Measurements from ENCODE around the gene COA1. TPM values are rescaled to one million over a fixed set of nuclear protein-coding genes. Genes with fewer than 3 reads are reported as not detected.

COA1 gene
- polyA plus RNA-seq, 1 experiment, result 22.4 TPM

Other genes starting within 250 kb of the COA1 start
- gene STK17A, start 146.4 kb downstream of the COA1 start, polyA plus RNA-seq (2011; rRNA removed), result 29.5 and 39.7 TPM in 2 replicates
- 50.3 and 58.7 TPM in 2 replicates for gene BLVRA, start 29.2 kb upstream of the COA1 start, polyA plus RNA-seq (2011; rRNA removed)
- gene MRPS24, start 140.0 kb upstream of the COA1 start, polyA plus RNA-seq (2011; rRNA removed), result 134 and 184 TPM in 2 replicates
- gene URGCP, start 177.1 kb upstream of the COA1 start, polyA plus RNA-seq (2011; rRNA removed), result 23.1 and 25.5 TPM in 2 replicates
- 18.6 and 18.8 TPM in 2 replicates for gene UBE2D4, start 196.9 kb upstream of the COA1 start, polyA plus RNA-seq (2011; rRNA removed)

Data from AG04450 (cell line).